ENCODE data around the gene TBC1D22A. TPM values are rescaled to one million over a fixed set of nuclear protein-coding genes. Genes with fewer than 3 reads are reported as not detected.

Gene TBC1D22A
- total and polyA plus RNA-seq, 2 experiments from 2014 or later = 16.6 to 18.5 TPM

GRCh38 chr22:47005506-47006408 is 243.3 kb downstream of the TBC1D22A start:
- no peaks in the 10 kb centered on the region for H3K27me3 ChIP-seq
- TF ChIP-seq, protein P1, sequence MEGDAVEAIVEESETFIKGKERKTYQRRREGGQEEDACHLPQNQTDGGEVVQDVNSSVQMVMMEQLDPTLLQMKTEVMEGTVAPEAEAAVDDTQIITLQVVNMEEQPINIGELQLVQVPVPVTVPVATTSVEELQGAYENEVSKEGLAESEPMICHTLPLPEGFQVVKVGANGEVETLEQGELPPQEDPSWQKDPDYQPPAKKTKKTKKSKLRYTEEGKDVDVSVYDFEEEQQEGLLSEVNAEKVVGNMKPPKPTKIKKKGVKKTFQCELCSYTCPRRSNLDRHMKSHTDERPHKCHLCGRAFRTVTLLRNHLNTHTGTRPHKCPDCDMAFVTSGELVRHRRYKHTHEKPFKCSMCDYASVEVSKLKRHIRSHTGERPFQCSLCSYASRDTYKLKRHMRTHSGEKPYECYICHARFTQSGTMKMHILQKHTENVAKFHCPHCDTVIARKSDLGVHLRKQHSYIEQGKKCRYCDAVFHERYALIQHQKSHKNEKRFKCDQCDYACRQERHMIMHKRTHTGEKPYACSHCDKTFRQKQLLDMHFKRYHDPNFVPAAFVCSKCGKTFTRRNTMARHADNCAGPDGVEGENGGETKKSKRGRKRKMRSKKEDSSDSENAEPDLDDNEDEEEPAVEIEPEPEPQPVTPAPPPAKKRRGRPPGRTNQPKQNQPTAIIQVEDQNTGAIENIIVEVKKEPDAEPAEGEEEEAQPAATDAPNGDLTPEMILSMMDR (IDR thresholded peaks at IDR 0.05; ENCODE audit: low read depth, low read length) = no peak
- peaks cover 4% of the 10 kb centered on the region for H3K4me1 ChIP-seq (ENCODE audit: low read depth)
- H3K36me3 ChIP-seq = no peaks in the 10 kb centered on the region
- H3K27ac ChIP-seq = no peak overlapping the region
- H3K4me3 ChIP-seq = no peak overlapping the region
- no peaks in the 10 kb centered on the region for H3K9me3 ChIP-seq (ENCODE audit: low read depth)
- DNase-seq (ENCODE audit: low read depth in 1 of 2, low spot score in 1 of 2) = no peak

DNA sequence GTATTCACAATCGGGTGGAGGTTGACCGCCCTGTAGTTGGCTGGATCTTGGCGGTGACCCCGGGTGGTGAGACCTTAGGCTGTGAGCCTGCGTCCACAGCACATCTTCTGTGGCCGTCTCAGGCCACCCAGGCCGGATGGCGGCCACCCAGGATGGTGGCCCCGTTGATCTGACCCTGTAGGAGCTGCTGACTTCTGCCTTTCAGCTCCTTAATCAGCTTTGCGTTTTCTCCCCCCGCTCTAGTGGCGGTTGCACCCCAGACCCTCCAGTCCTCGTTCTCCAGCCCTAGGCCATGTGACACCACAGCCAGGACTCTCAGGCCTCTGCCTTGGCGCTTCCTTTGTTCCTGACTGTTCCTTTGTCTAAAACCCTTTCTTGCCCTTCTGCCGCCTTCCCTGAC is 244.0 kb downstream of the TBC1D22A start:
- no peak for DNase-seq (ENCODE audit: low read depth in 1 of 2, low spot score in 1 of 2)
- no peak overlapping the region for H3K4me3 ChIP-seq
- no peak overlapping the region for H3K27ac ChIP-seq
- no peaks in the 10 kb centered on the region for H3K9me3 ChIP-seq (ENCODE audit: low read depth)
- no peaks in the 10 kb centered on the region for H3K36me3 ChIP-seq
- TF ChIP-seq, protein P1 (IDR thresholded peaks at IDR 0.05; ENCODE audit: low read depth, low read length) = no peak
- H3K27me3 ChIP-seq = no peaks in the 10 kb centered on the region
- peaks cover 4% of the 10 kb centered on the region for H3K4me1 ChIP-seq (ENCODE audit: low read depth)

GRCh38 chr22:47006869-47007268 is 244.4 kb downstream of the TBC1D22A start:
- H3K36me3 ChIP-seq = no peaks in the 10 kb centered on the region
- no peak for DNase-seq (ENCODE audit: low read depth in 1 of 2, low spot score in 1 of 2)
- no peak overlapping the region for H3K27ac ChIP-seq
- H3K9me3 ChIP-seq (ENCODE audit: low read depth) = no peaks in the 10 kb centered on the region
- no peak overlapping the region for H3K4me3 ChIP-seq
- no peaks in the 10 kb centered on the region for H3K27me3 ChIP-seq
- TF ChIP-seq, protein P1 (IDR thresholded peaks at IDR 0.05; ENCODE audit: low read depth, low read length) = no peak
- peaks cover 4% of the 10 kb centered on the region for H3K4me1 ChIP-seq (ENCODE audit: low read depth)

DNA sequence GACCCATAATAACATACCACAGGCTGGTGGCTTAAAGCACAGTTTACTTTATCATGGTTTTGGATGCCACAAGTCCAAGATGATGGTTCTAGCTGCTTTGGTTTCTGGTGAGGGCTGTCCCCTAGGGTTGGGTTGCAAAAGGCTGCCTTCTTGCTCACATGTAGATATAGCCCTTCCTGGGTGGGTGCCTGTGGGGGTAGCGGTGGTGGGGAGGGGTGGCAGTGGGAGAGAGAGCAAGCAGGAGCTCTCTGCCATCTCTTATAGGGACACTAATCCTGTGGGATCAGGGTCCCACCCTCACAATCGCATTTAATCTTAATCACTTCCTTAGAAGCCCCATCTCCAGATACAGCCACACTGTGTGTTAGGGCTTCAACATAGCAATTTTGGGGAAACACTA is 245.0 kb downstream of the TBC1D22A start:
- TF ChIP-seq, protein P1 (IDR thresholded peaks at IDR 0.05; ENCODE audit: low read depth, low read length) = no peak
- Histone ChIP-seq H3K4me1 (ENCODE audit: low read depth) (peaks cover 4% of the 10 kb centered on the region), H3K27ac (no peak overlapping the region), H3K36me3 (no peaks in the 10 kb centered on the region), H3K4me3 (no peak overlapping the region), H3K27me3 (no peaks in the 10 kb centered on the region), H3K9me3 (ENCODE audit: low read depth) (no peaks in the 10 kb centered on the region)
- DNase-seq (ENCODE audit: low read depth in 1 of 2, low spot score in 1 of 2) = no peak

GRCh38 chr22:47008208-47008885 is 245.9 kb downstream of the TBC1D22A start:
- H3K4me1 ChIP-seq (ENCODE audit: low read depth) = peaks cover 4% of the 10 kb centered on the region
- no peak overlapping the region for H3K4me3 ChIP-seq
- H3K36me3 ChIP-seq = no peaks in the 10 kb centered on the region
- no peaks in the 10 kb centered on the region for H3K9me3 ChIP-seq (ENCODE audit: low read depth)
- DNase-seq (ENCODE audit: low read depth in 1 of 2, low spot score in 1 of 2) = no peak
- H3K27me3 ChIP-seq = no peaks in the 10 kb centered on the region
- TF ChIP-seq, protein P1 (IDR thresholded peaks at IDR 0.05; ENCODE audit: low read depth, low read length) = no peak
- no peak overlapping the region for H3K27ac ChIP-seq

Data from cardiac muscle cell (in vitro differentiated cells and primary cell).